Choroid plexus epithelial cell (primary cell): ENCODE results near the gene ATRX.
"Not testable (repeated sequence)": the region's sequence is repeated elsewhere in the genome, so short reads cannot be mapped to it uniquely, and the experiment has no call there.

Experiments used
- DNase-seq: peaks from one replicate; pipeline ENCODE4 v3.0.0-alpha.2; 2010; ENCODE audit warnings: low read depth
- H3K4me3 ChIP-seq: 2 replicates; pipeline ENCODE4 v1.5.1; 2011; ENCODE audit warnings: low read depth, mild to moderate bottlenecking, control low read depth, low read length, moderate library complexity
- TF ChIP-seq, protein P1 (sequence below): conservative IDR thresholded peaks from 2 replicates; pipeline ENCODE4 v1.5.1; 2011; ENCODE audit warnings: low read depth, mild to moderate bottlenecking, control low read depth, inconsistent platforms, low read length, moderate library complexity

ATRX gene, protein sequence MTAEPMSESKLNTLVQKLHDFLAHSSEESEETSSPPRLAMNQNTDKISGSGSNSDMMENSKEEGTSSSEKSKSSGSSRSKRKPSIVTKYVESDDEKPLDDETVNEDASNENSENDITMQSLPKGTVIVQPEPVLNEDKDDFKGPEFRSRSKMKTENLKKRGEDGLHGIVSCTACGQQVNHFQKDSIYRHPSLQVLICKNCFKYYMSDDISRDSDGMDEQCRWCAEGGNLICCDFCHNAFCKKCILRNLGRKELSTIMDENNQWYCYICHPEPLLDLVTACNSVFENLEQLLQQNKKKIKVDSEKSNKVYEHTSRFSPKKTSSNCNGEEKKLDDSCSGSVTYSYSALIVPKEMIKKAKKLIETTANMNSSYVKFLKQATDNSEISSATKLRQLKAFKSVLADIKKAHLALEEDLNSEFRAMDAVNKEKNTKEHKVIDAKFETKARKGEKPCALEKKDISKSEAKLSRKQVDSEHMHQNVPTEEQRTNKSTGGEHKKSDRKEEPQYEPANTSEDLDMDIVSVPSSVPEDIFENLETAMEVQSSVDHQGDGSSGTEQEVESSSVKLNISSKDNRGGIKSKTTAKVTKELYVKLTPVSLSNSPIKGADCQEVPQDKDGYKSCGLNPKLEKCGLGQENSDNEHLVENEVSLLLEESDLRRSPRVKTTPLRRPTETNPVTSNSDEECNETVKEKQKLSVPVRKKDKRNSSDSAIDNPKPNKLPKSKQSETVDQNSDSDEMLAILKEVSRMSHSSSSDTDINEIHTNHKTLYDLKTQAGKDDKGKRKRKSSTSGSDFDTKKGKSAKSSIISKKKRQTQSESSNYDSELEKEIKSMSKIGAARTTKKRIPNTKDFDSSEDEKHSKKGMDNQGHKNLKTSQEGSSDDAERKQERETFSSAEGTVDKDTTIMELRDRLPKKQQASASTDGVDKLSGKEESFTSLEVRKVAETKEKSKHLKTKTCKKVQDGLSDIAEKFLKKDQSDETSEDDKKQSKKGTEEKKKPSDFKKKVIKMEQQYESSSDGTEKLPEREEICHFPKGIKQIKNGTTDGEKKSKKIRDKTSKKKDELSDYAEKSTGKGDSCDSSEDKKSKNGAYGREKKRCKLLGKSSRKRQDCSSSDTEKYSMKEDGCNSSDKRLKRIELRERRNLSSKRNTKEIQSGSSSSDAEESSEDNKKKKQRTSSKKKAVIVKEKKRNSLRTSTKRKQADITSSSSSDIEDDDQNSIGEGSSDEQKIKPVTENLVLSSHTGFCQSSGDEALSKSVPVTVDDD (N-terminal part only)

DNA sequence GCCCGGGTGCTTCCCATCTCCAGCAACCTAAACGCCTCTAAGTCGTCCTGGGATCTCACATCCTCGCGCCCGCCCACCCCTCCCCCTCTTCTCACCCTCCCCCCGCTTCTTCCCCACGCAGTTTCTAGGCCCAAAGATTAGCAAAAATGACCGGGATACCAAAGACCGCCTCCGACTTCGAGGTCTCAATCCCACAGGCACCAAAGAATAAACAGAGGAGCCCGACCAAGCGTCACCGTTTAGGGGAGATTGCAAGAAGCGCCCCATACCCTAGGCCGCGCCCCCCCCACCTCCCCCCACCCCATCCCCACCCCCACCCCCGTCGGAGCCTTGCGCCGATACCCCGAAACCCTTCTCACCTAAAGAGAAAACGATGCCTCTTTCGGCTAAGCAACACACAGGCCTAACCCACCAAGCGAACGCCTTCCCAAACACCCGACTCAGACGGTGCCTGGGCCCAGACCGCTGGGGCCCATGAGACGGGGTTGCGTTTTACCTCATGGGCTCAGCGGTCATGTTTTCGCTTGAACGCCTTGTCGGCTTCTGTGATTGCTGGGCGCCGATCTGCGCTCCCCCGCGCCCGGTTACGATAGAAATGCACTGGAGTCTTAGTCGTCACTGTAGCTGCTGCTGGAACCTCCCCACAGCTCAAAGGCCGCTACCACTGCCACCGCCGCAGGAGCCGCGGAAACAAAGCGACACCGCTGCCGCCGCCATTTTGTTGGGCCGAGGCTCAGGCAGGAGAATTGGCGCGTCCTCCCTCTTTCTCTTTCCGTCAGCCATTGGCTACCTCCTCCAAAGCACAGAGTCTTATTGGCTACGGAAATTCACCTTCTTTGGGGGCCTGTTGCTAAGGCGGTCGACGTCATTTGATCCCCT, at the start of gene ATRX:
ATRX (minus strand) TSS at position 731 of the 879 bp plus-strand sequence; CDS start at position 516, 215 bp downstream.
- H3K4me3 ChIP-seq, result peak within 1 kb of the TSS; percentile 77
- peak; percentile 81 for DNase-seq
- TF ChIP-seq, protein P1, sequence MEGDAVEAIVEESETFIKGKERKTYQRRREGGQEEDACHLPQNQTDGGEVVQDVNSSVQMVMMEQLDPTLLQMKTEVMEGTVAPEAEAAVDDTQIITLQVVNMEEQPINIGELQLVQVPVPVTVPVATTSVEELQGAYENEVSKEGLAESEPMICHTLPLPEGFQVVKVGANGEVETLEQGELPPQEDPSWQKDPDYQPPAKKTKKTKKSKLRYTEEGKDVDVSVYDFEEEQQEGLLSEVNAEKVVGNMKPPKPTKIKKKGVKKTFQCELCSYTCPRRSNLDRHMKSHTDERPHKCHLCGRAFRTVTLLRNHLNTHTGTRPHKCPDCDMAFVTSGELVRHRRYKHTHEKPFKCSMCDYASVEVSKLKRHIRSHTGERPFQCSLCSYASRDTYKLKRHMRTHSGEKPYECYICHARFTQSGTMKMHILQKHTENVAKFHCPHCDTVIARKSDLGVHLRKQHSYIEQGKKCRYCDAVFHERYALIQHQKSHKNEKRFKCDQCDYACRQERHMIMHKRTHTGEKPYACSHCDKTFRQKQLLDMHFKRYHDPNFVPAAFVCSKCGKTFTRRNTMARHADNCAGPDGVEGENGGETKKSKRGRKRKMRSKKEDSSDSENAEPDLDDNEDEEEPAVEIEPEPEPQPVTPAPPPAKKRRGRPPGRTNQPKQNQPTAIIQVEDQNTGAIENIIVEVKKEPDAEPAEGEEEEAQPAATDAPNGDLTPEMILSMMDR, result no peak

DNA sequence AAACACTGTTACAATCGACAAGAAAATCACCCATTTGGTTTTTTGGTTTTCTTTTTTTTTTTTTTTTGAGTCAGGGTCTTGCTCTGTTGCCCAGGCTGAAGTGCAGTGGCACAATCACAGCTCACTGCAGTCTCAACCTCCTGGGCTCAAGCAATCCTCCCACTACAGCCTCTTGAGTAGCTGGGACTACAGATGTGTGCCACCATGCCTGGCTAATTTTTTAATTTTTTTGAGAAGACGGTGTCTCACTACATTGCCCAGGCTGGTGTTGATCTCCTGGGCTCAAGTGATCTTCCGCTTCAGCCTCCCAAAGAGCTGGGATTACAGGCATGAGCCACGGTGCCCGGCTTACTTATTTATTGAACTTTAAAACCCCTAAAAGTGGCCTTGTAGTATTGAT, 45.5 kb upstream of the ATRX start:
- H3K4me3 ChIP-seq, DNase-seq: not testable (repeated sequence)

- not testable (repeated sequence) for H3K4me3 ChIP-seq, DNase-seq
Observed at GRCh38 chrX:77821989-77822388, 36.0 kb upstream of the ATRX start.

GRCh38 chrX:77820091-77820727, 34.2 kb upstream of the ATRX start:
- no peak for DNase-seq
- TF ChIP-seq, protein P1, result no peak
- H3K4me3 ChIP-seq, result no peak overlapping the region

DNA sequence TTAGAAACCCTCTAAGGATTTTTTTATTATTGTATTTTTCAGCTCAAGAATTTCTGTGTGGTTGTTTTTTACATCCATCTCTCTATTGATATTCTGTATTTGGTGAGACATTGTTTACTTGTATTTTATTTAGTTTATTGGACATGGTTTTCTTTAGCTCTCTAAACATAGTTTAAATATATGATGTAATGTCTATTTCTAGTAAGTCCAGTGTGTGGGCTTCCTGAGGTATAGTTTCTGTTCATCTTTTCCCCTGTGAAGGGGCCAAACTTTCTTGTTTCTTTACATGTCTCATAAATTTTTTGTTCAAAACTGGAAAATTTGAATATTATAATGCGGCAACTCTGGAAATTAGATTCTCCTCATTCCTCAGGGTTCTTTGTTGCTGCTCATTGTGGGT, 28.2 kb upstream of the ATRX start:
- no peak overlapping the region for H3K4me3 ChIP-seq
- TF ChIP-seq, protein P1, result no peak
- no peak for DNase-seq

- TF ChIP-seq, protein P1, result no peak
- no peak for DNase-seq
- H3K4me3 ChIP-seq, result no peak overlapping the region
Observed at GRCh38 chrX:77802201-77802600, 16.2 kb upstream of the ATRX start.

- TF ChIP-seq, protein P1, result no peak
- DNase-seq, result no peak
- H3K4me3 ChIP-seq, result no peak overlapping the region
Observed at GRCh38 chrX:77795124-77795523, 9.1 kb upstream of the ATRX start.
